Esophagus muscularis mucosa (tissue), 4 donors: ENCODE results near the gene MMADHC.
"Not testable (repeated sequence)": the region's sequence is repeated elsewhere in the genome, so short reads cannot be mapped to it uniquely, and the experiment has no call there.

ENCODE experiments used
- CTCF ChIP-seq, 3 experiments: fragments of 200-600 bp in 2 of 3; fragments of 450-650 bp in 1 of 3; sonication (generic) in 2 of 3; IDR thresholded peaks; one replicate each; pipeline ENCODE4 v1.5.1; 2017 to 2019; ENCODE audit warnings: antibody characterized with exemption in 3 of 3, mild to moderate bottlenecking in 2 of 3, moderate library complexity in 1 of 3
- EP300 ChIP-seq: sonication (generic); formaldehyde crosslinking; IDR thresholded peaks from one replicate; pipeline ENCODE4 v1.6.1; 2017; ENCODE audit warnings: antibody characterized with exemption
- POLR2A ChIP-seq: fragments of 450-650 bp; IDR thresholded peaks from one replicate; pipeline ENCODE4 v1.6.1; 2017; ENCODE audit warnings: antibody characterized with exemption, moderate library complexity, mild to moderate bottlenecking, low read depth
- POLR2AphosphoS5 ChIP-seq, 2 donors: sonication (generic); formaldehyde crosslinking; IDR thresholded peaks; one replicate each; pipeline ENCODE4 v1.6.1; 2017; ENCODE audit warnings: antibody characterized with exemption in 2 of 2

GRCh38 chr2:149565625-149566024, 21.9 kb downstream of the MMADHC start:
- TF ChIP-seq CTCF (IDR thresholded peaks at IDR 0.05); POLR2AphosphoS5 (IDR thresholded peaks at IDR 0.05); POLR2A; EP300: not testable (repeated sequence)
